HG02763 (cell line): ENCODE measurements around the gene AGBL1.
"Not testable (repeated sequence)": the region's sequence is repeated elsewhere in the genome, so short reads cannot be mapped to it uniquely, and the experiment has no call there.

Experiments
- ATAC-seq: cut with Tn5 transposase; IDR thresholded peaks from one replicate; pipeline ENCODE4 v1.9.1; 2021; ENCODE audit warnings: mild to moderate bottlenecking, moderate library complexity; ENCODE audit not compliant: unreplicated experiment

The AGBL1 gene

DNA sequence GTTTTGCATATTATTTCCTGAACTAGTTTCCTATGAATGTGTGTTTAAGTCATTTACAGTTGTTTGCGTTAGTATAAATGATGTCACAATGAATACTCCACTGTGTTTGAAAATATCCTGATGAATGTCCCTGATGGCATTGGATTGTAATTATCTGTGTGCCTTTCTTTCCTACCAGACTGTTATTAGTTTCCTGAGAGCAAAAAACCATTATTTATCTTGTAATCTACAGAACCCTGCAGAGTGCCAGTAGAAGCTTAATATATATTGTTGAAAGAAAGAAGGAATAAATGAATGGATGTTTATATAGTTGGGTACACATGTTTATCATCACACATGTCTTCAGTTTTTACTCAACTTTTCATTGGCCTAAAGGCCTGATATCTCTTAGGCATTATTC, 312.6 kb downstream of the AGBL1 start:
- ATAC-seq, result no peak

DNA sequence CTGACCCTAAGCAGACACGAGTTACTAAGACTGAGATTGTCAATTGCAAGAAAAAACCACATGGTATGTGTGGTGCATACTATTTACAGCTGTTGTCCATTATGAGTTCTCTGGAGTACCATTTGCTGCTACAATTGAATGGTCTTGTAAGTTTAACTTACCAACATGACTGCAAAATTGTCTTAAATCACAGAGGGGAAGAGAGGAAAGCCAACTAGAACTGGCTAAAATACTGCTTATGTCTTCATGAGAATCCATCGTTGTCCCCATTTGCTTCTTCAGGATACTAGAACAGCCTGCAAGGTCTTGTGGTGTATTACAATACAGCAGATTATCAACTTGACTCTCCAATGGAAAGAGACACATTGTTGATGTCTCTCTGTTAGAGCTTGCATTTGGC, 313.2 kb downstream of the AGBL1 start:
- no peak for ATAC-seq

DNA sequence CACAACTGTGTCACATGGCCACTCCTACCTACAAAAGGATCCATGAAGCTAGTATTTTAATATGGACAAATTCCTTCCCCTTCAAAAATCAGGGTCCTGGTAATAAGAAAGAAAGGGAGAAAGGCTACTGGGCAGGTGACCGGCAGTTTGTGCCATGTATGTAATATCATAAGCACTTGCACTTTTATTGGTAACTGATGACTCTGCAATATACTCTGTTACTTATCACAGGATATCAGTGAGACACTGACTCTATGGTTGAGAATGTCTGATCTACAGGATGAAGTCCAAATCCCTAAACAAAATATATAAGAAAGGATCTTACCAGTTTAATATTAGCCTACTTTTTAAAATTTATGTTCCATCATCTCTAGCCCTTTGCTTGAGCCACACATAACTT, 315.2 kb downstream of the AGBL1 start:
- no peak for ATAC-seq

DNA sequence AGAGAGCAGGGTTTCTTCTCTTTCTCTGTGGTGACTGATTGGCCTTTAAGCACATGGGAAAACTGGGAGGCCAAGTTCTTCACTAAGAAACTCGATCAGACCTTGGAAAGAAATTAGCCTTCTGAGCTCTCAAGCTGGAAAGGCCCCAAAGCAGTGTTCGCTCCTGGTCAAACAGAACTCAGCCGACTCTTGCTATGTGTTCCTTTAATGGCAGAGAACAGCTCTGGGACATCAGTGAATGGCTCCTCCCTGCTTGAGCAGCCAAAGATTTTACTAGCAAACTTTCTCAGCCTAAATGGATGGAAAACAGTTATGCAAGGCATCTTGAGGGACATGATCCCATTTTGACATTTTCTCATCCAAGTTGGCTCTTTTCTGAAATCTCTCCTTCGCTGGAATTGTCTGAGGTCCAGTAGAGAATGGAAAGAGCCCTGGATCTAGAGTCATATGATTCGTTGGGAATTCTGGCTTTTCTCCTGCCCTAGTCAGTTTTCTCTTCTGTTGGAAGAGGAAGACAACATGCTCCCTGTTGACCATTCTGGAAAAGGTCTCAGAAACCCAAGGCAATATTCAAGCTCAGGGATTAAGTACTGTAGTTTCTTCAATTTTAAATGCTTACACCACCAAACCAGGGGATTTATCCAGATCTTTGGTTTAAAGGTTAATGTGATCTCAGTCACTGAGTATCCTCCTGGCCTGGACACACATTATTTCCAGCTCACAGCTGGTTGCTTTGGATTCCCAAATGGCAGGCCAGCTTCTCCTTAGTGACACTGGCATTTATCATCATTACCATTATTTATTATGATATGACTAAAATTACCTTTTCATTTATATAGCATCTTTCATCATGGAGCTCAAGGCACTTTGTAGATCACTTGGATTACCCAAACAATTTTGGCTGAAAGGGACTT, 319.6 kb downstream of the AGBL1 start:
- no peak for ATAC-seq

DNA sequence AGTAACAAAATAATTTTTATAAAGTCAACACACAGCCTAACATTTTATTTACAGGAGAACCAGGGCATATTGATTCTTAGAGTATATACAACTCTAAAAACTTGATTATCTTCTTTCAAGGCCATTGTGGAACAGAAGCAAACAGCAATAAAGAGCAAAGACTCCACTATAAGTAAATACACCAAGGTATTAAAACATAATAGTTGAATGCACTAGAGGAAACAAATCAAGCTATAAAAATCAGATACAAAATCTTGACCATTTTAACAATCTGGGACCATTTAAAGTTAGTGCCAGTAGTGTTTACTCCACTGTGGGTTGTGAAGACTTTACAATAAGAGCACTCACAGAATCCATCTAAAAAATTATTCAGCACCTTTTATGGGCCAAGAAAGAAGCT, 323.6 kb downstream of the AGBL1 start:
- no peak for ATAC-seq

DNA sequence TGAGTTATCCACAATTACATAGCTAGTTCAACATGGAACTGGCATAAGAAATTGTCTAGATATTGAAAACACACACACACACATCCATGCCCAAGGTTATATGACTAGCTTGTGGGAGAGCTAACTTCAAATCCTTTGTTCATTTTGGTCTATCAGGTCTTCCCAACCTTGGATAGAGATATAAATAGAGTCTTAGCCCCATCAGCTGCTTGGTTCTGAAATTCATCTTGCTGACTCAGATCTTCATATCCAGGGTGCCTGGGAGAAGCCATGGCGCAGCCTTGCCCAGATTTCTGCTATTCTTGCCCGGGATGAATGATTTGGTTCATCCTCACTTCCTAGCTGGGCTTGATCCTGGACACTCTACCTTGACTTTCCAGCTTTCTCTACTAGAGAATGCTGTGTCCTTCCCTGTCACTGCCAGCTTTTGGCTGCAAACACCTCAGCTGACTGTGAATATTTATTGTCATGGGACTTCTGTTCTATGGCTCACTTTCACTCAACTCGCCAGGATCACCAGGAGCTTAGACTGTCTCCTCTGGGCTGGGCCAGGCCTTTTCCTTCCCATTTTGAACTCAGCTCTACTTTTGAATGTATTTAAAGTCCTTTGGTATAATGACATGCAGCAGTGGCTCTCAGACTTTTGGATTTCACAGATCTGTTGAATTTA, 324.4 kb downstream of the AGBL1 start:
- ATAC-seq, result no peak

DNA sequence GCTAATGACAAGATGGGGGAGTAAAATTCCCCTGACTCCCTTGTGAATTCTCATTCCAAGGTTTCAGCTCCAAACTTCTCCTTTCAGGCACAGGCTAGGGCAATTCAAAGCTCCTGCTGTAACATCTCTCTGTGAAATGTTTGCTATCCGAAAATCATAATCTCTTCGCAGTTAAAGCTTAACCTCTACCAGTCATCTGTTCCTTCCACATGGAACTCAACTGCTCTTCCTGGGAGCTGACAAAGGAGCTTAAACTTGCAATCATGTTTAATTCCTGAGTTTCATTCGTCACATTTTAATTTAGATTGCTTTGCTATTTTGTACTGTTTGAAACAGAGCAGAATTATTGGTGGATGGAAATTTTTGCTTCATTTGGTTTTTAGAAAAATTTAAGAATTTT, 328.6 kb downstream of the AGBL1 start:
- no peak for ATAC-seq

DNA sequence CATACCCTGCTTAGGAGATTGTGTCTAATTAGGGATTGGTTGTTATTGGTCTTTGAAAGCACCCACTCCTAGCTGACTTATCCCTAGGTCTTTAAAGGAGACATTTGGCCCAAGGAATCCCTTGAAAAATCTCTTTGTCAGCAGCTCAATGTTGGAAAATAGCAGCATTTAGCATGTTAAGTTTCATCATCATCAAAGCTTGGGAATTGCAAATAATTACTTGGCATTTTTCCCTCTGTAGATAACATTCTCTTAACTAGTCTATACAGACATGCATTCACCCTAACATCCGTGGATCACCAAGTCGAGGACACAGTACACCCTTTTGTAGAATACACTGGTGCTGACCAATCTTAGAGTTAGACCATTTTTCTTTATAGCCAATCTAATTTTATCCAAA, 332.2 kb downstream of the AGBL1 start:
- no peak for ATAC-seq

DNA sequence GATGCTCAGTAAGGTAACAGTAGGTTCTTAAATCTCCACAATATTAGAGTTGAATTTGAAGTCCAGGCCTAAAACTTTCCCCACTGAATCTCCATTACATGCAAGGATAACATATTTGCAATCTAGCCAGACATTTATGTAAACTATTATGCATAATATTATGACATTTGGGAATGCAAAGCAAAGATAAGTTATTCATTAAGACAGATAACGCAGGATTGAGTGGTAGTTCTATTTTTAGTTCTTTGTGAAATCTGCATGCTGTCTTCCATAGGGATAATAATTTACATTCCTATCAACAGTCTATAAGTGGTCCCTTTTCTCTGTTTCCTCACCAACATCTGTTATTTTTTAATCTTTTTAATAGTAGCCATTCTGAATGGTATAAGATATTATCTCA, 333.5 kb downstream of the AGBL1 start:
- no peak for ATAC-seq

DNA sequence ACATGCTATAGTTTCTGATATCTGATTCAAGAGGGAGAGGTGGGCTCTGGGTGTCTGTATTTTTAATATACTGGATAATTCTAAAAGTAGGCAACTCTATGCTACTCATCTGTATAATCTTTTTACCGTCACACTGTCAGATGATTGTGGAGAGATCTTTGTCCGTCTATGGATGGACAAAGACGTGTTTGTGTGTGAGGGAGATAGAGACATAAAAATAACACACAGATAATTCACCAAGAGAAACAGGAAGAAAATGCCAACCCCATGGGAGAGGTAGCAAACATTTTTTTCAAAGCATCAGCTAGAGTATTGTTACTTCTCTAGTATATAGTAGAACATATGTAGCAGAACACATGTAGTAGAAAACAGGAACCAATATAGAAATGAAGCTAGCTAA, 346.1 kb downstream of the AGBL1 start:
- ATAC-seq, result no peak

DNA sequence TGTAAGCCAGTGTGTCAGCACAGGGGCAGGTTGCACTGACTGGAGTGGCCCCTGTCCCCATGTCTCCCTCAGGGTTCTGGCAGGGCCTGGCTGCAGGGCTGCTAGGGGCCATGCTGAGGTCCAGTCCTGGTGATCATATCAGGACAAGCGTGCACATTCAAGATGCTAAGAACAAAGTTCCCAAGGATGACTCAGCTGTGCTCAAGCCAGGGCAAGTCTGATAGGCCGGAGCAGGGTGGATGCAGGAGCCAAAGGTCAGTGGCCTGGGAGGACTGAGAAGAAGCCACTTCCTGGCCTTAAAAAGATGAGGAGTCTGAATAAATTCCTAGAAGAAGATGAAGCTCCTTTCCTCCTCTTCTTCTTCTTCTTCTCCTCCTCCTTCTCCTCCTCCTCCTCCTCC, 353.2 kb downstream of the AGBL1 start:
- ATAC-seq, result no peak

DNA sequence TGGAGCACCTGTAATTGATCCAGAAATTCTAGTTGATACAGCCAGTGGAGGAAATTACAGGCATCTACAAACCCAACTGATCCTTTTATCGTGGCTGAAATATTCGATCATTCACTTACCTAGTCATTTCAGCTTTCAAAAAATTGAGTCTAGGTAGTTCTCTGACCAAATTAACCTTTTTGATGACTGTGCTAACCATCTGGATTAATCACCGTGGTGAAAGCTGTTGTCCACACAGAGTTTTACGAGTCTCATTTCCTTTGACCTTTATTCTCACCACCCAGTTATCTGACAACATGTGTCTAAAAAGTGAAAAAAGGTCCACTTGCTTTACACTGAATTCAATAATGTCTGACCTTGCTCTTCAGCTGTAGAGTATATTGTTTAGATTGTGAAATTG, 354.3 kb downstream of the AGBL1 start:
- no peak for ATAC-seq

DNA sequence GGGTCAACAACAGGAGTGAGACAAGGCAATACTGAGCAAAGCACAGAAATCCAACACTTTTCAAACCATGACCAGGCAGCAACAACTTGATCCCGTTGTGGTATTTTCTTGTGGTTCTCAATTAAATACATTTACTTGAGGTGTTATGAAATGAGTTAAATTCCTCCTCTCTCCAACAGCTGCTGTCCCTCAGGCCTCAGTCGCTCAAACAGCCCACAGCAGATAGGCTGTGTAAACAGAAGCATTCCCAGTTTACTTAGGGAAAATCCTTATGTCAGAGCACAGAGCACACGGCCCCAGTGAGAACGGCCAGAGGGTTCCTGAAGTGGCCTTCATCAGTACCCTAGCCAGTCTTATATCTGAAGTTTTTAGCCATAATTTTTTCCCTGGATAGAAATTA, 359.9 kb downstream of the AGBL1 start:
- ATAC-seq, result no peak

DNA sequence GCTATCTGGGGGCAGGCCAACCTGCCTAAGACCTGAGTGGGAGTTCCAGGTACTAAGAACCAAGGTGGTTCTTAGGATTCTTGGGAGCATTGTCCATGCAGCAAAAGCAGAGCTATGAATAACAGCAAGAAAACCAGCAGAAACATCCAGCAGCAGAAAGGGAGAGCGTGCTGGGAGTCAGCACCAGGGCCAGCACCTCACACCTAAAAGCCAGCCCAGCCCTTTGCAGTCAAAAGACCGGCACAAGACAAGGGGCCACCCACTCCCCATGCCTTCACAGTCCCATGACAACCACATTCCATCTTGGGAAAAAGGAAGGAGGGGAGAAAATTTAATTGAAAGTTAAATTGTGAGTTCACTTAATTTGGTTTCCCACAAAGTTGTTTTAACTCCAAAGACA, 364.9 kb downstream of the AGBL1 start:
- ATAC-seq, result no peak

DNA sequence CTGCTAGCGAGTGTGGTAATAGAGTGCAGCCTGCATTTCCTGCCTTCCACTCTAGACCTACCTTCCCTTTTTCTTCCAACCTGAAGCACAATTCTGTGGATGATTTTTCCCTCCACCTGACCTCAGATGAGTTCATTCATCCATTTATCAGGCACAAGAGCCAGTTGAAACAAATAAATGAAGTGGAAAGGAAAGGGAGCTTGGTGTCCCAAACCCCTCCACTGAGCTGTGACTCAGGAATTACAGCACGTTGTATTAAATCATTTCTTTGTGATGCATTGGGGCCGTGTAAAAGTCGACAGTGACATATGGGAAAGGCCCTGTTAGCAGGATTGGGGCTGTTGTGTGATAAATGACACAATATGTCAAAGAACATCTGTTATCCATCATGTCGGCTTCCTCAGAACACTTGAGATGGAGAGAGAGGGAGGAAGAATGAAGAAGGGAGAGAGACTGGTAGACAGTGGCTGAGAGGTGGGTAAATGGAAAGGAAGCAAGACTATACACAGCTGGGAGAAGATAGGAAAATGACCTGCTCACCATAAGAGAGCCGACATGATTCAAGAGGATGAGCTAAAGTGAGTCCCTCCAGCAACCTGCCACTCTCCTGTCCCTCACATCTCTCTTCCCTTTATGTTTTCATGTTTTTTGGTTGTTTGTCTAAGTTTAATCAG, 366.0 kb downstream of the AGBL1 start:
- no peak for ATAC-seq

DNA sequence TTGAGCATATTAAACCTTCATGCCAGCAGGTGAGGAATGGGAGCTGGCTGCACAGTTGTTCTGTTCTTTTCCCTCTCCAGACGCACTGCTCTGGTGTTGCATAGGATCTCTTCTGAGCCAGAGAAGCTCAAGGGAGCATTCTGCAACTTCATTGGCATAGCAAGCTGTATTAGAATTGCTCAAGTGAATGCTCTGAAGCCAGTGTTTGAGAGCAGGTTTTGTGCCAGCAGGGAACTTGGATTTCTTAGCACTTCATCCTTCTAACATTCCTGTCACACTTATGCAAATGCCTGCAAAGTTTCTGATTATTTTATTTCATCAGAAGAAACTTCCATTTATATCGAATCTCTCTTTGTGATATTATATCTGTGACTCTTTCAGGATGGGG, 366.6 kb downstream of the AGBL1 start:
- no peak for ATAC-seq

DNA sequence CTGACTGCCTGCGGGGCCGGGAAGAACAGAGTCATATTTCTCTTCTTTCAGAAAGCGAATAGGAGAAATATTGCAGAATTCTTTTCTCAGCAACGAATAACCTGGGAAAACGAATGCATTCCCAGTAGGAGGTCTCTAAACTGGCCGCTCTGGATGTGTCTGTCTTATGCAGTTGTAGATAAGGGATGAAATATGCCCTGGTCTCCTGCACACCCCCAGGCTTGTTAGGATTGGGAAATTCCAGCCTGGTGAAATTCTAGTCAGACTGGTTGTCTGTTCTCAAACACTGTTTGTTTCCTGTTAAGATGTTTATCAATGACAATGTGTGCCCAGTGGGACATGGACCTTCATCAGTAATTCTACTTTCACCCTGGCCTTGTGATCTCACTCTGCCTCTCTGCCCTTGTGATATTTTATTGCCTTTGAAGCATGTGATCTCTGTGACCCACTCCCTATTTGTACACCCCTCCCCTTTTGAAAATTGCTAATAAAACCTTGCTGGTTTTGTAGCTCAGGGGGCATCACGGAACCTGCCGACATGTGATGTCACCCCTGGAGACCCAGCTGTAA, 385.9 kb downstream of the AGBL1 start:
- ATAC-seq, result not testable (repeated sequence)

DNA sequence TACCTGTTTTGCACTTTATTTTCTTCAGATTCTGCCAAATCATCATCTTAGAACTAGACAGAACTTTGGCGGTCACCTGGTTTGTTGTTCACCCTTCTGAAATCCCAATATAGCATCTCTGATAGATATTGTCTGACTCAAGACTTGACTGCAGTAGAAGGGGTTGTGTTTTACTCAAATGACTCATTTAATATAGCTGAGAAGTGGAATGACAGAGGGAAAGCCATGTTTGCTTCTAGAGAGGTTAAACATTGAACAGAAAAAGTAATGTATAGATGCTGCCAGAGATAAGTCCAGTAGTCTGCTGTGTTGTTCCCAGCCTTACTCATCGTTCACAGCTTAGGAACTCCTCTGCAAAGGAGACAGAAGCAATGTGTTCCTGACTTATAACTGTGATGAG, 402.0 kb downstream of the AGBL1 start:
- no peak for ATAC-seq

DNA sequence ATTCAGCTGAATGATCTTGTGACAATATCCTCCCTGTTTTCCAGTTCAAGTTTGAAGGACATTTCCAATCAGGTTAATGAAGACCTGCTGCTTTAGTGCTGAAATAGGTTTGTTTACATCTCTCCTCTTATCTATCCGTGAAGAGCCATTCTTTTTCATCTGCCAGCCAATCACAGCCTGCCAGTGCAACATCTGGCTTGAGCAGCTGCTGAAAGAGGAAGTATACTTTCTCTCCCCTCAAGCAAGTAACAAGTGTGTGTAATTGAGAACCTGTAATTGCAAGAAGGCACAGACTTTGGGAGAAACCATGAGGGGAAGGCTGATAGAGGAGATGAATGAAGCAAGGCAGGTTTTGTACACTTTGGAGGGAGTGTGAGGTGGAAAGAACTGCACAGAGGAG, 404.3 kb downstream of the AGBL1 start:
- no peak for ATAC-seq

DNA sequence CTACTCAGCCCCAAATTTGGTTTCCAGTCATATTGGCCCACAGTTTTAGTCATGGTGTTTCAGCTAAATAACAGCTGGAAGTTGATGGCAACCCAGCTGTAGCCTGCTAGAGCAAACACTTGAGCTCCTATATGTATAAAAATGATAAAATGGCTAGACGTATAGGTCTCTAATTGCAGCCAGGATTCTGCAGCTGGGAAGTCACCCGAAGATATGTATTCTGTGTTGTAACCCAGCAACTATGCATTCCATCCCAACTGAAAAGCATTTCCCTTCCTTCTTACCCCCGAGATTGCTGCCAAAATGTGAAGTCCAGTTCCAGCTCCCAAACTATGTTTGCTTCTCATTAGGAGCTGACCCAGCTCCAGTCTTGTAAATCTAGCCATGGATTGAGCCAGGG, 408.4 kb downstream of the AGBL1 start:
- no peak for ATAC-seq

DNA sequence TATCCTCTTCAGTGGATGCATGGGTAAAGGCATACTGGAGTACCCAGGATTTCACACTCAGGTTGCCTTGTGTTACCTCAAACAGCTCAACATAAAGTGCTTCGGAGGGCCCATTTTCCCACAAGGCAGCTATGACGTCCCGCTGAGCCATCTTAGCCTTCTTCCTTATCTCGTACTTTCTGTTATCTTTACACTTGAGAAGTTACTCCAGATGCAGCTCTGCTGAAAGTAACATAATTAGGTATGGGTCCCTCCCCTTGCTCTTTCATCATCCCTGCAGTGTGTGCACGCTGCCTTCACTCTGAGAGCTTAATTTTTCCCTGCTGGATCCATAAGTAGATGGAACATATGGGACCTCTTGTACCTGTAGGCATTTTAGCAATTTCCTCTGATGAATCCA, 410.3 kb downstream of the AGBL1 start:
- ATAC-seq, result no peak

DNA sequence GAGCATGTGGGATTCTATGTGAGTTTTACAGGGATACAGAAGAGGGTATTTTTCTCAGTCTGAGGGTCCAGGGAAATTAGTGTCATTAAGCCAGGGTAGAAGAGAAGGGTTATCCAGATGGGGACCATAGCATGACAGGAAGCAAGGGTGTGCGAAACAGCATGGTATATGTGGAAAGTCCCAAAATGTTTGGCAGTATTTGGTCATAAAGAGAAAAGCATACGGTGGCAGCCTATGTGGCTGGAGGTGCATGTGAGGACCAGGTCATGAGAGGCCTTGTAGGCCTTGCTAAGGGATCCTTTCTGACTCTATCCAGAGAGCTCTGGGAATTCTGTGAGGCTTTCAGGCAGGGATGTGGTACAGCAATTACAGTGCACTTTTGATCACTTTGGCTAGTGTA, 411.4 kb downstream of the AGBL1 start:
- ATAC-seq, result no peak
